ENCODE measurements around the gene CCDC149. TPM values are rescaled to one million over a fixed set of nuclear protein-coding genes. Genes with fewer than 3 reads are reported as not detected.

The CCDC149 gene
- total RNA-seq, 1 experiment from 2014 or later: 0.11 TPM

DNA sequence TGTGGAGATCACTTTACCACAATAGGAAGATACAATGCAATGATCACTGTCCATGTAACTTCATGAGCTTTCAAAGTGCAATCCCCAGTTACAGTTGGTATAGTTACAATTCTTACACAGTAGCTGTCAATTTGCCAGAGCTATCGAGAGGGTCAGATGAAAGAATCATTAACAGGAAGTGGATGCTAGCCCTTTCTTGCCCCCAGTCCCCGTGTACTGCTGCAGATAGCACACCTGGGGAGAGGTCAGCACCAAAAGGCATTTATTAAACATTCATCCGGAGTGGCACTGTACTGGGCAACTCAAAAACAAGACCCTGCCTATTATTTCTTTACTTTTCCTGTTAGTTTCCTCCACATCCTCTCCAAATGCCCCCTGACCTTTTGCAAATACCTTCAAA, 69.7 kb downstream of the CCDC149 start:
- no peaks in the 10 kb centered on the region for H3K36me3 ChIP-seq (ENCODE audit: insufficient read depth, low read length)
- no peaks in the 10 kb centered on the region for H4K20me1 ChIP-seq (ENCODE audit: insufficient read depth, low read depth, low read length)
- no peak overlapping the region for H3K9ac ChIP-seq (ENCODE audit: low read length)
- no peak overlapping the region for H3K27ac ChIP-seq (ENCODE audit: low read length)
- no peaks in the 10 kb centered on the region for H3K79me2 ChIP-seq (ENCODE audit: low read length)
- H3K4me1 ChIP-seq (ENCODE audit: low read length): peaks cover 16% of the 10 kb centered on the region
- H3K4me2 ChIP-seq (ENCODE audit: low read depth, low read length, poor library complexity, severe bottlenecking): no peak overlapping the region
- no peaks in the 10 kb centered on the region for H3K9me2 ChIP-seq (replicated peaks; ENCODE audit: insufficient read depth, low read length)
- no peak overlapping the region for H2AFZ ChIP-seq (ENCODE audit: low read length)
- DNase-seq: no peak
- H3K4me3 ChIP-seq (ENCODE audit: low read length): no peak overlapping the region
- H3K27me3 ChIP-seq (ENCODE audit: low read length): no peaks in the 10 kb centered on the region
- H3K9me3 ChIP-seq (ENCODE audit: low read length): no peaks in the 10 kb centered on the region

DNA sequence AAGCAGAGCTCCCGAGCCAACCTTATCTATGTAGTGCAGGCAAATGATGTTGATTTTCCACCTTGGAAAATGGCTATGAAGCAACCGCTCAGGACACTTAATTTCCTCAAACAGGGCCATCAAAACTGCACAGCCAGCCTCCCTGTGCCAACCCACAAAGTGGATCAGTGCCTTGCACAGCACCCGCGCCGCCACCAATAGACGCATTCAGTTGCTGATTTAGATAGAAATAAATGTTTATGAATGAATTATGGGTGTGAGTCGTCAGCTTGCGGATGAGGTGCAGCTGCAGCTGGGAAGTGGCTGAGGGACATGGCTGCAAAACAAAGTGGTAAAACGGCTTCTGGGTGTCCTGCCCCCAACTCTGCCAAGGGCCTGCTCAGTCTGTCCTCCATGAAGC, 70.5 kb downstream of the CCDC149 start:
- Histone ChIP-seq H3K9me2 (replicated peaks; ENCODE audit: insufficient read depth, low read length) (no peaks in the 10 kb centered on the region), H3K9me3 (ENCODE audit: low read length) (no peaks in the 10 kb centered on the region), H3K4me3 (ENCODE audit: low read length) (no peak overlapping the region), H2AFZ (ENCODE audit: low read length) (no peak overlapping the region), H3K4me1 (ENCODE audit: low read length) (peaks cover 21% of the 10 kb centered on the region), H3K4me2 (ENCODE audit: low read depth, low read length, poor library complexity, severe bottlenecking) (no peak overlapping the region), H3K79me2 (ENCODE audit: low read length) (no peaks in the 10 kb centered on the region), H4K20me1 (ENCODE audit: insufficient read depth, low read depth, low read length) (no peaks in the 10 kb centered on the region), H3K36me3 (ENCODE audit: insufficient read depth, low read length) (no peaks in the 10 kb centered on the region), H3K9ac (ENCODE audit: low read length) (no peak overlapping the region), H3K27me3 (ENCODE audit: low read length) (no peaks in the 10 kb centered on the region), H3K27ac (ENCODE audit: low read length) (no peak overlapping the region)
- no peak for DNase-seq

DNA sequence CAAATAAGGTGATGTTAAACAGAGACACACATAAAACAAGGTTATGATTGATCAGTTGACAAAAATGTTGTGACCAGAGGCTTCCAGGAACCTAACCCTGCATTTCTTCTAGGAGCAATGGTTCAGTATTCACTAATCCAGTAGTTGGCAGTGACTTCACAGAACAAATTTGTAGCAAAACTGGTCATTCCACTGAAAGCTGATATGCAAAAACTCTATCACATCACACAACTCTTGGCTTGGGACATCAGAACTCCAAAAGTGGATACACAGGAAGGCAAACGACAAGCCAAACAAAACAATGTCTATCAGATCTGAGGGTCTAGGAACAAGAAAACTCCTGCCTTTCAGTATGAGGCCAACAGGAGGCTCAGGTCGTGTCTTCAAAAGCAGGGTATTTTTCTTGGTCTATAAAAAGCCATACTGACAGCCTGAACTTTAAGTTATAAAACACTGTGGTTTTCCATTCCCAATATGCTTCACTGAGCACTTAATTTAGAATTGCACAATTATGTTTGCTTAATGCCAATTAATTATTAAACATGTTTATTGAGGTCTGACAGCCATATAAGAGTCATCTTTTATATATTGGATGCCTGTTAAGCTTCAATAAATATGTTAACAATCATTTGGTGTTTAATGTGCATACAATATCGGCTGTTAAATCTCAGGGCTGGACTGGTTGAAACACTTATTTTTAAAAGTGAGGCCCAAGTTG, 71.9 kb downstream of the CCDC149 start:
- H3K27me3 ChIP-seq (ENCODE audit: low read length): no peaks in the 10 kb centered on the region
- no peaks in the 10 kb centered on the region for H3K79me2 ChIP-seq (ENCODE audit: low read length)
- H3K9me3 ChIP-seq (ENCODE audit: low read length): no peaks in the 10 kb centered on the region
- no peak overlapping the region for H3K9ac ChIP-seq (ENCODE audit: low read length)
- no peak overlapping the region for H3K4me3 ChIP-seq (ENCODE audit: low read length)
- H2AFZ ChIP-seq (ENCODE audit: low read length): no peak overlapping the region
- no peaks in the 10 kb centered on the region for H4K20me1 ChIP-seq (ENCODE audit: insufficient read depth, low read depth, low read length)
- H3K4me1 ChIP-seq (ENCODE audit: low read length): peaks cover 15% of the 10 kb centered on the region
- no peak overlapping the region for H3K27ac ChIP-seq (ENCODE audit: low read length)
- H3K36me3 ChIP-seq (ENCODE audit: insufficient read depth, low read length): no peaks in the 10 kb centered on the region
- DNase-seq: no peak
- no peak overlapping the region for H3K4me2 ChIP-seq (ENCODE audit: low read depth, low read length, poor library complexity, severe bottlenecking)
- H3K9me2 ChIP-seq (replicated peaks; ENCODE audit: insufficient read depth, low read length): no peaks in the 10 kb centered on the region

DNA sequence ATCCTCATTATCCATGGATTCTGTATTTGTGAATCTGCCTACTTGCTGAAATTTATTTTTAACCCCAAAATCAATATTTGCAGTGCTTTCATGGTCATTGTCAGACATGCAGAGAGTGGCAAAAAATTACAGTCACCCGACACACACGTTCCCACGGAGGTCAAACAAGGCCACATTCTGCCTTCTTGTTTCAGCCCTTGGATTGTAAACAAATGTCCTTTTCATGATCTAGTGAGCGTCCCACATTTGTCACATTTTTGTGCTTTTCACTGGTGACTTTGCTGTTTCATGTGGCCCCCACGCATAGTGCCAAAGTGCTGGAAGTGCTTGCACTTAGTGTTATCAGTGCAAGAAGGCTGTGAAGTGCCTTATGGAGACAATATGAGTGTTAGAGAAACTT, 72.5 kb downstream of the CCDC149 start:
- no peak overlapping the region for H3K4me2 ChIP-seq (ENCODE audit: low read depth, low read length, poor library complexity, severe bottlenecking)
- H4K20me1 ChIP-seq (ENCODE audit: insufficient read depth, low read depth, low read length): no peaks in the 10 kb centered on the region
- no peak overlapping the region for H3K9ac ChIP-seq (ENCODE audit: low read length)

DNA sequence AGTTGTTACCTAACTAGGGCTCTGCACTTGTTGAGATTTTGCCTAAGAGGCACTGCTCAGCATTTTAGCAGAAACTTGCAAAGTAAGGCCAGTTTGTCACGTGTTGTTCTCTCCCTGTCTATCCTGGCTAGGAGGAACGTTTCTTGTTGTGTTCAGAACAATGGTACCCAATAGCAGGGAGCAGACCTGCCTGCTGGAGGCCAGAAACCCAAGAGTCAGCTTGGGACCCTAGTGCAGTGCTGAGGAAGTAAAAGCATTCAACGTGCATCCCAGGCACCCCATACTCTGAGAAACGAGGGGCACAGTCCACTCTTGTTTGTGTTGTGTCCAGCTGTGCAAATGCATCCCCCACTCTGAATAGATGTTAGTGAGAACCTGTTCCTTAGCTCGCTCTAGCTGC, 75.1 kb downstream of the CCDC149 start:
- no peaks in the 10 kb centered on the region for H3K9me2 ChIP-seq (replicated peaks; ENCODE audit: insufficient read depth, low read length)
- H3K4me2 ChIP-seq (ENCODE audit: low read depth, low read length, poor library complexity, severe bottlenecking): no peak overlapping the region

More for the DNA sequence above, 72.5 kb downstream of the CCDC149 start:
- no peaks in the 10 kb centered on the region for H3K9me3 ChIP-seq (ENCODE audit: low read length)
- no peaks in the 10 kb centered on the region for H3K9me2 ChIP-seq (replicated peaks; ENCODE audit: insufficient read depth, low read length)
- no peak overlapping the region for H3K4me3 ChIP-seq (ENCODE audit: low read length)
- H3K36me3 ChIP-seq (ENCODE audit: insufficient read depth, low read length): no peaks in the 10 kb centered on the region
- H3K27me3 ChIP-seq (ENCODE audit: low read length): no peaks in the 10 kb centered on the region
- DNase-seq: no peak
- H3K27ac ChIP-seq (ENCODE audit: low read length): no peak overlapping the region
- H2AFZ ChIP-seq (ENCODE audit: low read length): no peak overlapping the region
- H3K79me2 ChIP-seq (ENCODE audit: low read length): no peaks in the 10 kb centered on the region
- peaks cover 15% of the 10 kb centered on the region for H3K4me1 ChIP-seq (ENCODE audit: low read length)

DNA sequence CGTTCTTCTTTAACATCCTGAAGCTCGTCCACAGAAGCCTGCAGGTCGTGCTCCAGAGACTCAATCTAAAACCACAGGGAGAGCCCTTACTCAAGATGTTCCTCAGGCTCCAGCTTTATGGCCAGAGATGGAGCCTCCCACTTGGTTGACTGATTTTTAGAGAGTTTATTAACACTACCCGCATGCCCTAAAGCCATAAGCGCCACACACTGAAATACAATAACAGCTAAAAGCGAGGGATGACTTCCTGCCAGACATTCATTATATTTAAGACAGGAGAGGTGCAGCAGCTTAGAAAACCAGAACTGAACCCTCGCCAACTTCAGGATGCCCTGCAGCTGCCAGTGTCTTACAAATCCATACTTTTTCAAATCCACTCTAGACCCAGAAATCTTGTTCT, 75.5 kb downstream of the CCDC149 start:
- Histone ChIP-seq H4K20me1 (ENCODE audit: insufficient read depth, low read depth, low read length) (no peaks in the 10 kb centered on the region), H3K4me1 (ENCODE audit: low read length) (peaks cover 22% of the 10 kb centered on the region), H2AFZ (ENCODE audit: low read length) (peak overlapping the region; percentile 59; the same call in 1 of the 2 replicates), H3K9me2 (replicated peaks; ENCODE audit: insufficient read depth, low read length) (no peaks in the 10 kb centered on the region), H3K4me2 (ENCODE audit: low read depth, low read length, poor library complexity, severe bottlenecking) (no peak overlapping the region), H3K9ac (ENCODE audit: low read length) (no peak overlapping the region), H3K27me3 (ENCODE audit: low read length) (no peaks in the 10 kb centered on the region), H3K36me3 (ENCODE audit: insufficient read depth, low read length) (no peaks in the 10 kb centered on the region), H3K4me3 (ENCODE audit: low read length) (no peak overlapping the region), H3K27ac (ENCODE audit: low read length) (no peak overlapping the region), H3K9me3 (ENCODE audit: low read length) (no peaks in the 10 kb centered on the region), H3K79me2 (ENCODE audit: low read length) (no peaks in the 10 kb centered on the region)
- no peak for DNase-seq

More for the DNA sequence above, 75.1 kb downstream of the CCDC149 start:
- no peaks in the 10 kb centered on the region for H3K79me2 ChIP-seq (ENCODE audit: low read length)
- peak overlapping the region; percentile 59; the same call in 1 of the 2 replicates for H2AFZ ChIP-seq (ENCODE audit: low read length)
- no peak overlapping the region for H3K9ac ChIP-seq (ENCODE audit: low read length)
- H3K36me3 ChIP-seq (ENCODE audit: insufficient read depth, low read length): no peaks in the 10 kb centered on the region
- no peak overlapping the region for H3K27ac ChIP-seq (ENCODE audit: low read length)
- H4K20me1 ChIP-seq (ENCODE audit: insufficient read depth, low read depth, low read length): no peaks in the 10 kb centered on the region
- DNase-seq: no peak
- no peaks in the 10 kb centered on the region for H3K27me3 ChIP-seq (ENCODE audit: low read length)
- no peaks in the 10 kb centered on the region for H3K9me3 ChIP-seq (ENCODE audit: low read length)
- no peak overlapping the region for H3K4me3 ChIP-seq (ENCODE audit: low read length)
- peaks cover 20% of the 10 kb centered on the region for H3K4me1 ChIP-seq (ENCODE audit: low read length)

DNA sequence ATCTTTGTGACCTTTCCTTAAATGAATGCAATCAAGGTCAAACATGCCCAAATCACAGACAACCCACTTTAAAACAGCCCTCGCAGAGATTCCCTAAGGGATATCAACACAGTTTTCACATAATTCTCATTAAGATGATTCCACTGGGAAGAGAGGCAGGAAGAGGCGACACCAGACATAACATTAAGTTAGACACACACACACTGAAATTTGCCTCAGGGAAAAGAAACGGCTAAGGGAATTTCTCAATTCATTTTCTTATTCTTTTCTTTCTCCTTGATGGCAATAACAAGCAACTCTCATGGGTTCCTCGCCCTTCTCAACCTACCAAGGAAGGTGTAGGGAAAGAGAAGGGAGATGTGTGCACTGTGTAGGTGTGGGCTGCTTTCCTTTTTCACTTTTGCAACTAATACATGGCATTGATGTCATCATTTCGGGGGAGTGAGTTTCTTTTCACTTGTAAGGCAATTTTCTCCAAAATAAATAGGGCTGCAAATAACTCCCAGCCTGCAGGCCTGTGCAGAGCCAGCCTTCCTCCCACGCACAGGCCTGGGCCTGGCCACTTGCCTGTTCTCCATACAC, 76.1 kb downstream of the CCDC149 start:
- Histone ChIP-seq H3K9me2 (replicated peaks; ENCODE audit: insufficient read depth, low read length) (no peaks in the 10 kb centered on the region), H3K79me2 (ENCODE audit: low read length) (no peaks in the 10 kb centered on the region), H3K4me2 (ENCODE audit: low read depth, low read length, poor library complexity, severe bottlenecking) (no peak overlapping the region), H4K20me1 (ENCODE audit: insufficient read depth, low read depth, low read length) (no peaks in the 10 kb centered on the region), H3K9ac (ENCODE audit: low read length) (no peak overlapping the region), H3K4me1 (ENCODE audit: low read length) (peaks cover 26% of the 10 kb centered on the region), H3K9me3 (ENCODE audit: low read length) (no peaks in the 10 kb centered on the region), H3K4me3 (ENCODE audit: low read length) (no peak overlapping the region), H3K36me3 (ENCODE audit: insufficient read depth, low read length) (no peaks in the 10 kb centered on the region), H2AFZ (ENCODE audit: low read length) (no peak overlapping the region), H3K27me3 (ENCODE audit: low read length) (no peaks in the 10 kb centered on the region), H3K27ac (ENCODE audit: low read length) (no peak overlapping the region)
- DNase-seq: no peak

DNA sequence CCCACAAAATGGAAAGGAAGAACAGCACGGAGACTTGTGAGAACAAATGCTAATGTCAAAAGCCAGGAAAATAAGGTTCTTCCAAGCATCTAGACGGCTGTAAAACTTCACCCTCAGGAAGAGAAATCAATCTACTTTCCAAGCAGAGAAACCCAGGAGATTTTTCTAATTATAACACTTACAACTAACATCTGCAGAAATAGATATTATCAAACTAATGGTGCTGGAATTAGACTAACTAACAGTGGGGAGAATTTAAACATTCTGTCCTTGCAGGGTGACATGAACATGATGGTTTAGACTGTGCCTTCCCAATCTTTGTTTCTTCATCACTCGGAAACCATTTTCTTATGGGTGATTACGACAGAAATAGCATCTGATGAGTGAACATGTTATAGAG, 77.1 kb downstream of the CCDC149 start:
- Histone ChIP-seq H3K79me2 (ENCODE audit: low read length) (no peaks in the 10 kb centered on the region), H3K9me3 (ENCODE audit: low read length) (no peaks in the 10 kb centered on the region), H3K36me3 (ENCODE audit: insufficient read depth, low read length) (no peaks in the 10 kb centered on the region), H3K9me2 (replicated peaks; ENCODE audit: insufficient read depth, low read length) (no peaks in the 10 kb centered on the region), H3K27me3 (ENCODE audit: low read length) (no peaks in the 10 kb centered on the region), H3K4me3 (ENCODE audit: low read length) (no peak overlapping the region), H2AFZ (ENCODE audit: low read length) (no peak overlapping the region), H3K4me2 (ENCODE audit: low read depth, low read length, poor library complexity, severe bottlenecking) (no peak overlapping the region), H3K27ac (ENCODE audit: low read length) (no peak overlapping the region), H3K4me1 (ENCODE audit: low read length) (peaks cover 24% of the 10 kb centered on the region), H3K9ac (ENCODE audit: low read length) (no peak overlapping the region), H4K20me1 (ENCODE audit: insufficient read depth, low read depth, low read length) (no peaks in the 10 kb centered on the region)
- no peak for DNase-seq

Data from Karpas-422 (cell line).